T-helper 2 cell treated with Interferon-gamma antibody and Interleukin-4, amounts not matched to agents 5 μg/mL and 100 μg/mL, for 36 hours (primary cell): Measurements from ENCODE around the gene DBN1.
A peak's percentile ranks its signal among the peaks of the same experiment; 100 is the strongest.

Source experiments
- DNase-seq: peaks from one replicate; pipeline ENCODE4 v3.0.0; 2021; ENCODE audit warnings: low spot score
- H3K27ac Mint-ChIP-seq: one replicate; pipeline ENCODE4 v1.8.0; 2021; ENCODE audit warnings: mild to moderate bottlenecking, mixed read lengths
- H3K27me3 Mint-ChIP-seq: one replicate; pipeline ENCODE4 v1.8.0; 2021; ENCODE audit warnings: low read depth, mixed read lengths
- H3K36me3 Mint-ChIP-seq: one replicate; pipeline ENCODE4 v1.8.0; 2021; ENCODE audit warnings: low read depth, mixed read lengths
- H3K4me1 Mint-ChIP-seq: one replicate; pipeline ENCODE4 v1.8.0; 2021; ENCODE audit warnings: low read depth, mixed read lengths
- H3K4me3 Mint-ChIP-seq: one replicate; pipeline ENCODE4 v1.8.0; 2022; ENCODE audit warnings: mild to moderate bottlenecking, moderate library complexity, mixed read lengths
- H3K9me3 Mint-ChIP-seq: one replicate; pipeline ENCODE4 v1.8.0; 2021; ENCODE audit warnings: mixed read lengths

DBN1 gene

DNA sequence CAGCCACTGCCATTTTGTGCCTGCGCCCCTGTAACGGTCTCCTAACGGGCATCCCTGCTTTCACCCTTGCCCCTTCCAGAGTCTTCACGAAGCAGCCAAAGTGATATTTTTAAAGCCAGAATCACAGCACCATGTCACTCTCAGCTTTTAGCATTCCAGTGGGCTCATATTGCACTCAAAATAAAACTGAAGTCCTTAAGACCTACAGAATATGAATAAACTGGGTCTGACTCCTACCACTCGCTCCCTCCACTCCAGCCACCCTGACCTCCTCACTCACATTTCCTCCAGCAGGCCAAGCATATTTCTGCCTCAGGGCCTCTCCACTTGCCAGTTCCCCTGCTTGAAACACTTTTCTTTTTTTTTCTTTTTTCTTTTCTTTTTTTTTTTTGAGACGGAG is 26.4 kb upstream of the DBN1 start:
- H3K9me3 Mint-ChIP-seq = no peaks in the 10 kb centered on the region
- no peaks in the 10 kb centered on the region for H3K36me3 Mint-ChIP-seq
- H3K27me3 Mint-ChIP-seq = peaks cover 17% of the 10 kb centered on the region
- peak overlapping the region; percentile 7 for H3K4me3 Mint-ChIP-seq
- H3K4me1 Mint-ChIP-seq = peaks cover 22% of the 10 kb centered on the region
- H3K27ac Mint-ChIP-seq = no peak overlapping the region
- no peak for DNase-seq

GRCh38 chr5:177498013-177498787 is 24.8 kb upstream of the DBN1 start:
- Mint-ChIP-seq H3K4me3 (peak overlapping the region; percentile 87), H3K27me3 (peaks cover 17% of the 10 kb centered on the region), H3K9me3 (no peaks in the 10 kb centered on the region), H3K4me1 (peaks cover 29% of the 10 kb centered on the region), H3K27ac (peak overlapping the region; percentile 76), H3K36me3 (no peaks in the 10 kb centered on the region)
- no peak for DNase-seq

GRCh38 chr5:177497292-177498012 is 24.0 kb upstream of the DBN1 start, which contains the start of gene PDLIM7:
TSS of gene PDLIM7 (minus strand) at chr5:177497604. CDS start at chr5:177496512, 1,092 bp downstream.
- Mint-ChIP-seq H3K4me3 (peak within 1 kb of the TSS; percentile 87), H3K36me3 (peaks cover 4% of the 10 kb centered on the region), H3K4me1 (peaks cover 31% of the 10 kb centered on the region), H3K27me3 (peaks cover 17% of the 10 kb centered on the region), H3K27ac (peak within 1 kb of the TSS; percentile 76), H3K9me3 (no peaks in the 10 kb centered on the region)
- peak; percentile 93 for DNase-seq

- no peaks in the 10 kb centered on the region for H3K9me3 Mint-ChIP-seq
- H3K27me3 Mint-ChIP-seq = peaks cover 17% of the 10 kb centered on the region
- peaks cover 5% of the 10 kb centered on the region for H3K36me3 Mint-ChIP-seq
- peaks cover 31% of the 10 kb centered on the region for H3K4me1 Mint-ChIP-seq
- H3K27ac Mint-ChIP-seq = peak overlapping the region; percentile 63
- no peak for DNase-seq
- peak overlapping the region; percentile 82 for H3K4me3 Mint-ChIP-seq
Observed at GRCh38 chr5:177496727-177497291, 23.4 kb upstream of the DBN1 start.

DNA sequence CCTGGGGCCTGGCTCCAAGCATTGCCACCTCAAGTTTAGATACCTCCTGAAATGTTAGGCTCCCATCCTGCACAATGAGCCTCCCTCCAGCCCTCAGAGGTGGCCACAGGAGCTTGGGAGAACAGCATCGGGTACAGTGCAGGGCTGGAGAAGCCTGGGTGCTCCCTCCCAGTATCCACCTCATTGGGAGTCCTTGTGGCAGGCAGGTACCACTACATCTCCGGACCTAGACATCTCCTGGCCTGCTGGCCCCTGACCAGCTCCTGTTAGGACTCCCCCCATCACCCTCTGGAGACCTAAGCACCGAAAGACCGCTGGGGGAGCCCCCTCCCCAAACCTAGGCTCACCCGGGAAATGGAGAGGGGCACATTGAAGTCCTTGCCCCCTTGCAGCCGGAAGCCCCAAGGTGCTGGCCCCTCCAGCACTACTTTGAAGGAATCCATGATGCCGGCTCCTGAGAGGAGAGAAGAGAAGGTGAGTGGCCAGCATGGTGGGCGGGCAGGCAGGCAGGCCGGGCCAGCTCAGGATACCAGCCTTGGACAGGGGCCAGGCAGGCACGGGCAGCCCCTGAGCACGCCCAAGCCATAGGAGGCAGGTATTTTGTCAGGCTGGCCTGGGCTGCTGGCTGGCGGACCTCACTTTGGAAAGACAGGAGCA is 22.8 kb upstream of the DBN1 start:
- H3K9me3 Mint-ChIP-seq = no peaks in the 10 kb centered on the region
- H3K27me3 Mint-ChIP-seq = peaks cover 17% of the 10 kb centered on the region
- no peak for DNase-seq
- peak overlapping the region; percentile 82 for H3K4me3 Mint-ChIP-seq
- peak overlapping the region; percentile 63 for H3K27ac Mint-ChIP-seq
- peaks cover 31% of the 10 kb centered on the region for H3K4me1 Mint-ChIP-seq
- H3K36me3 Mint-ChIP-seq = peaks cover 6% of the 10 kb centered on the region

DNA sequence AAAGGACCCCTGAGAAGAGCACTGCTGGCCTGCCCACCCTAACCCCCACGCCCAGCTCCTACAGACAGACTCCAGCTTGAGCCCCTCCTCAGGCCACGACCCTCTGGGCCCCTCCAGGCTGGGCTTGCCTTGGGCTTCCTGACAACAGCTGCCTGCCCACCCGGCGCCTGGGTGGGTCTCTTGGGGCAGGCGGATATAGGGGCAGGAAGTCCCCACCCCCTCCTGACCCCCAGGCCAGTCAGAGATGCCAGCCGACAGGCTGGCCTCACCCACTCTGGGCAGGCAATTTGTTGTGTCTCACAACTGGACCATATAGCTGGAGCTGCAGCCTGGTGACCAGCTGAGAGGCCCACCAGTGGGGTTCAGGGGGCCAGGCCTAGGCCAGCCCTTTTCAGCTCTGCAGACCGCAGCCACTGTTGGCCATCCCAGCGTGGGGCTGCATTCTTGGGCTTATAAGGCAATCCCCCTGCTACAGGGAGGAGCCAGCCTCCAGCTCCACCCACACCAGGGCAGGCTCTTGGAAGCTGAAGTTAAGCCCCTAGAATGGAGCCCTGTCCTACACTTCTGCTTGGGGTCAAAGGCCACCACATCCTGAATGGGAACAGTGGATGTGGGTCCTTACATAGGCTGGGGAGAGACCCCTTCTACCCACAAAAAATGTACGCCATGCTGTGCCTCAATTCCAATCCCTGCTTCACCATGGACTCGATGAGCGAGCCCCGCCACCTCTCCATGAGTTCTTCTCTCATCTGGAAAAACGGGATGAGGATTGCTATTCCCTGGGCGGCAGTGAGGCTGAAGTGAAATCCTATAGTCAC is 22.0 kb upstream of the DBN1 start:
- H3K4me3 Mint-ChIP-seq = peak overlapping the region; percentile 82
- no peak for DNase-seq
- no peaks in the 10 kb centered on the region for H3K9me3 Mint-ChIP-seq
- peaks cover 28% of the 10 kb centered on the region for H3K4me1 Mint-ChIP-seq
- H3K27me3 Mint-ChIP-seq = peaks cover 15% of the 10 kb centered on the region
- no peak overlapping the region for H3K27ac Mint-ChIP-seq
- H3K36me3 Mint-ChIP-seq = peaks cover 12% of the 10 kb centered on the region

DNA sequence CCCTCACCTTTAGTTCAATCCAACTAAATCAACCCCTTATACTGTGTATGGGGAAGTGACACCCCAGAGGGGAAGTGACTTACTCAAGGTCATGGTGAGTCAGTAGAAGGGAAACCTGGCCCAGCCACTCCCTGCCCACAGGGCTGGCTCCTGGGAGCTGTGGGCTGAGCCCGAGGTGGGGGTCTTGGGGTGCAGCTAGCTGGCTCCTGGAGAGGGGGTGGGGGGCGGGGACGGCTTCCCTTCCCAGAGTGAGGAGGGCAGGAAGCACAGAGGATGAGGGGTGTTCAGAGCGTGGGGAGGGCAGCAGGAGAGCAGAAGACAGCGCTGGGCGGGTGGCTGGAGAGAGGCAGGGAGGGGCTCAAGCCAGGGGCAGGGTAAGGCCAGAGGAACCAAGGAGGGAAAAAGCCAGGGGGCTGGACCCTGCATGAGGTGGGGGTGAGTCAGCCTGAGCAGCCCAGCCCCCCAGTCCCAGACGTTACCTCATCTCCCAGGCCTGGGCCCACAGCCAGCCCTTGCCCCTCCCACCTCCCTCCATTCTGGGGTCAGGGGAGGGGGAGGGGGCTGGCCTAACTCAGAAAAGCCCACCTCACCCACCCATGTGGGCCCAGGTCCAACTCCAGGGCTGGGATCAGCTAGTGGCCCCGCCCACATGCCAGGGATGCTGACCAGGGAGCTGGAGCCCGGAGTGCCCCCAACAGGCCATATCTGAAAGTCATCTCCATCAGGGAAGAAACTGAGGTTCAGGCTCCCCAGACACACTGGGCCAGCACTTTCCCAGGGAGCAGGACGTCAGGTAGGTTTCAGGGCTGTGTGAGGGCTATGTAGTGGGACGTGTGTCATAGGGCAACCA is 21.1 kb upstream of the DBN1 start:
- DNase-seq = peak; percentile 35
- H3K9me3 Mint-ChIP-seq = no peaks in the 10 kb centered on the region
- H3K27me3 Mint-ChIP-seq = peaks cover 10% of the 10 kb centered on the region
- H3K4me3 Mint-ChIP-seq = peak overlapping the region; percentile 26
- peak overlapping the region; percentile 77 for H3K27ac Mint-ChIP-seq
- H3K4me1 Mint-ChIP-seq = peaks cover 28% of the 10 kb centered on the region
- peaks cover 18% of the 10 kb centered on the region for H3K36me3 Mint-ChIP-seq

- Mint-ChIP-seq H3K27ac (peak overlapping the region; percentile 77), H3K27me3 (peaks cover 8% of the 10 kb centered on the region), H3K4me3 (no peak overlapping the region), H3K36me3 (peaks cover 18% of the 10 kb centered on the region), H3K9me3 (no peaks in the 10 kb centered on the region), H3K4me1 (peaks cover 28% of the 10 kb centered on the region)
- no peak for DNase-seq
Observed at GRCh38 chr5:177493795-177494345, 20.4 kb upstream of the DBN1 start.

GRCh38 chr5:177492841-177493240 is 19.4 kb upstream of the DBN1 start:
- H3K36me3 Mint-ChIP-seq = peaks cover 18% of the 10 kb centered on the region

GRCh38 chr5:177491983-177492746 is 18.7 kb upstream of the DBN1 start:
- DNase-seq = no peak
- Mint-ChIP-seq H3K4me3 (no peak overlapping the region), H3K9me3 (no peaks in the 10 kb centered on the region), H3K4me1 (peaks cover 19% of the 10 kb centered on the region), H3K36me3 (peaks cover 21% of the 10 kb centered on the region), H3K27ac (peak overlapping the region; percentile 16), H3K27me3 (no peaks in the 10 kb centered on the region)

More at GRCh38 chr5:177492841-177493240, 19.4 kb upstream of the DBN1 start:
- H3K27me3 Mint-ChIP-seq = no peaks in the 10 kb centered on the region
- H3K9me3 Mint-ChIP-seq = no peaks in the 10 kb centered on the region
- H3K4me3 Mint-ChIP-seq = no peak overlapping the region
- H3K27ac Mint-ChIP-seq = peak overlapping the region; percentile 16
- DNase-seq = no peak
- peaks cover 20% of the 10 kb centered on the region for H3K4me1 Mint-ChIP-seq

DNA sequence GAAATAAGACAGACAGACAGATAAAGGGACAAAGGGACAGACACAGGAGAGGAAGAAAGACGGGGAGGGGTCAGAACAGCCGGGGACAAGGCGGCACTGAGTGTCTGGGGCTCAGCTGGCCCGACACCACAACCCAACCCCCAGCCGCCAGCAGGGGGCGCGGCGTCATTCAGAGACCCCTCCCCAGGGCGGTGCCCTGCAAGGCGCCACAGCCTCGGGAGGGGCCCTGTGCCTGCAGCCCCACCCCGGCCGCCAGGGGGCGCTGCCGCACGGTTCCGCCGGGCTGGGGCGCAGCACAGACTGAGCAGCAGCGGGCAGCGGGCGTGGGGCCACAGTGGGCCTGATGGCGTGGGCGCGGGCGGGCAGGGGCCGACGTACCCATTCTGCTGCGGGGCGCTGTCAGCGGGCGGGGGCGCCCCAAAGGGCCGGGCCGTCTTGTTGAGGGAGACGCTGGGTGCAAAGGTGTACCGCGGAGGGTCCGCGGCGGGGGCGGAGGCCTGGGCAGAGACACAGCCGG is 18.1 kb upstream of the DBN1 start:
- Mint-ChIP-seq H3K9me3 (no peaks in the 10 kb centered on the region), H3K27ac (peak overlapping the region; percentile 20), H3K27me3 (no peaks in the 10 kb centered on the region), H3K4me3 (no peak overlapping the region), H3K4me1 (peaks cover 19% of the 10 kb centered on the region), H3K36me3 (peaks cover 22% of the 10 kb centered on the region)
- no peak for DNase-seq
